Lower leg skin (tissue), 3 donors: ENCODE results near the gene RALGPS2.

Source experiments
- POLR2A ChIP-seq, 2 donors: fragments of 450-650 bp; IDR thresholded peaks; one replicate each; pipeline ENCODE4 v1.6.1; 2016 to 2017; ENCODE audit warnings: antibody characterized with exemption in 2 of 2, mild to moderate bottlenecking in 1 of 2, moderate library complexity in 1 of 2
- TF ChIP-seq, protein P1 (sequence below), 3 donors: fragments of 450-650 bp; IDR thresholded peaks; one replicate each; pipeline ENCODE4 v1.5.1; 2016; ENCODE audit warnings: antibody characterized with exemption in 3 of 3, mild to moderate bottlenecking in 3 of 3, moderate library complexity in 2 of 3

DNA sequence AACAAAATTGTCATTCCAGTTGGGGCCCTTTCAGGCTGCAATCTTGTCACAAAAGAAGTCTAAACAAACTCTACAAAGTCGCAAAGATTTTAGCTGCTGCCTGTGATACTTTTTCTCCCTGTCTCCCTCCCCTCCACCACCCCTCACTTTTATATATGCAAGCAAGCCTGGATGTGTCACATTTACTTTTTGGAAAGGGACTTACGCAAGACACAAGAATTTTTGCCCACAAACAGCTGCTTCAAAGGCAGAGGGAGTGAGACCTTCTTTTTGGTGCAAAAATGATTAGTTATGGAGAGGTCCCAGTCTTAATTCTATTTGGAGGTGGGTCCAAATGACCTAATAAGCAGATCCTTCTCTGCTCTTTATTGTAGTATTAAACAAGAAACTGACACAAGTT, 22.9 kb upstream of the RALGPS2 start:
- TF ChIP-seq, protein P1, sequence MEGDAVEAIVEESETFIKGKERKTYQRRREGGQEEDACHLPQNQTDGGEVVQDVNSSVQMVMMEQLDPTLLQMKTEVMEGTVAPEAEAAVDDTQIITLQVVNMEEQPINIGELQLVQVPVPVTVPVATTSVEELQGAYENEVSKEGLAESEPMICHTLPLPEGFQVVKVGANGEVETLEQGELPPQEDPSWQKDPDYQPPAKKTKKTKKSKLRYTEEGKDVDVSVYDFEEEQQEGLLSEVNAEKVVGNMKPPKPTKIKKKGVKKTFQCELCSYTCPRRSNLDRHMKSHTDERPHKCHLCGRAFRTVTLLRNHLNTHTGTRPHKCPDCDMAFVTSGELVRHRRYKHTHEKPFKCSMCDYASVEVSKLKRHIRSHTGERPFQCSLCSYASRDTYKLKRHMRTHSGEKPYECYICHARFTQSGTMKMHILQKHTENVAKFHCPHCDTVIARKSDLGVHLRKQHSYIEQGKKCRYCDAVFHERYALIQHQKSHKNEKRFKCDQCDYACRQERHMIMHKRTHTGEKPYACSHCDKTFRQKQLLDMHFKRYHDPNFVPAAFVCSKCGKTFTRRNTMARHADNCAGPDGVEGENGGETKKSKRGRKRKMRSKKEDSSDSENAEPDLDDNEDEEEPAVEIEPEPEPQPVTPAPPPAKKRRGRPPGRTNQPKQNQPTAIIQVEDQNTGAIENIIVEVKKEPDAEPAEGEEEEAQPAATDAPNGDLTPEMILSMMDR (IDR thresholded peaks at IDR 0.05), result no peak
- TF ChIP-seq POLR2A (IDR thresholded peaks at IDR 0.05), result no peak
